HG02610 (cell line): ENCODE data around the gene PCNX3.

Experiments
- ATAC-seq: cut with Tn5 transposase; IDR thresholded peaks from one replicate; pipeline ENCODE4 v1.9.1; 2021; ENCODE audit warnings: mild to moderate bottlenecking, moderate library complexity; ENCODE audit not compliant: unreplicated experiment

Gene PCNX3

GRCh38 chr11:65618763-65619162, 3.2 kb downstream of the PCNX3 start:
- no peak for ATAC-seq

GRCh38 chr11:65619281-65619928, 3.8 kb downstream of the PCNX3 start:
- ATAC-seq: no peak

- no peak for ATAC-seq
Observed at GRCh38 chr11:65620666-65621065, 5.1 kb downstream of the PCNX3 start.

GRCh38 chr11:65621460-65621859, 5.9 kb downstream of the PCNX3 start:
- ATAC-seq: no peak

GRCh38 chr11:65622011-65622410, 6.4 kb downstream of the PCNX3 start:
- ATAC-seq: no peak

GRCh38 chr11:65623177-65623576, 7.6 kb downstream of the PCNX3 start:
- ATAC-seq: no peak

- ATAC-seq: no peak
Observed at GRCh38 chr11:65623852-65624616, 8.5 kb downstream of the PCNX3 start.

GRCh38 chr11:65624931-65625627, 9.5 kb downstream of the PCNX3 start:
- no peak for ATAC-seq

- ATAC-seq: no peak
Observed at GRCh38 chr11:65625628-65626342, 10.2 kb downstream of the PCNX3 start.

GRCh38 chr11:65627202-65627601, 11.6 kb downstream of the PCNX3 start:
- ATAC-seq: no peak

GRCh38 chr11:65629579-65629978, 14.0 kb downstream of the PCNX3 start:
- ATAC-seq: no peak

GRCh38 chr11:65630215-65630614, 14.6 kb downstream of the PCNX3 start:
- no peak for ATAC-seq

- no peak for ATAC-seq
Observed at GRCh38 chr11:65633390-65634108, 18.0 kb downstream of the PCNX3 start.

GRCh38 chr11:65634109-65634436, 18.5 kb downstream of the PCNX3 start:
- no peak for ATAC-seq

GRCh38 chr11:65634440-65634839, 18.9 kb downstream of the PCNX3 start:
- ATAC-seq: no peak

GRCh38 chr11:65634905-65635731, 19.5 kb downstream of the PCNX3 start:
- ATAC-seq: no peak

GRCh38 chr11:65636108-65637031, 20.8 kb downstream of the PCNX3 start:
- no peak for ATAC-seq

GRCh38 chr11:65637032-65637557, 21.5 kb downstream of the PCNX3 start:
- ATAC-seq: no peak
